Lower leg skin (tissue), 3 donors: ENCODE measurements around the gene TDRD3.
"Not testable (repeated sequence)": the region's sequence is repeated elsewhere in the genome, so short reads cannot be mapped to it uniquely, and the experiment has no call there.

Experiments used
- POLR2A ChIP-seq, 2 donors: fragments of 450-650 bp; IDR thresholded peaks; one replicate each; pipeline ENCODE4 v1.6.1; 2016 to 2017; ENCODE audit warnings: antibody characterized with exemption in 2 of 2, mild to moderate bottlenecking in 1 of 2, moderate library complexity in 1 of 2
- TF ChIP-seq, protein P1 (sequence below), 3 donors: fragments of 450-650 bp; IDR thresholded peaks; one replicate each; pipeline ENCODE4 v1.5.1; 2016; ENCODE audit warnings: antibody characterized with exemption in 3 of 3, mild to moderate bottlenecking in 3 of 3, moderate library complexity in 2 of 3

DNA sequence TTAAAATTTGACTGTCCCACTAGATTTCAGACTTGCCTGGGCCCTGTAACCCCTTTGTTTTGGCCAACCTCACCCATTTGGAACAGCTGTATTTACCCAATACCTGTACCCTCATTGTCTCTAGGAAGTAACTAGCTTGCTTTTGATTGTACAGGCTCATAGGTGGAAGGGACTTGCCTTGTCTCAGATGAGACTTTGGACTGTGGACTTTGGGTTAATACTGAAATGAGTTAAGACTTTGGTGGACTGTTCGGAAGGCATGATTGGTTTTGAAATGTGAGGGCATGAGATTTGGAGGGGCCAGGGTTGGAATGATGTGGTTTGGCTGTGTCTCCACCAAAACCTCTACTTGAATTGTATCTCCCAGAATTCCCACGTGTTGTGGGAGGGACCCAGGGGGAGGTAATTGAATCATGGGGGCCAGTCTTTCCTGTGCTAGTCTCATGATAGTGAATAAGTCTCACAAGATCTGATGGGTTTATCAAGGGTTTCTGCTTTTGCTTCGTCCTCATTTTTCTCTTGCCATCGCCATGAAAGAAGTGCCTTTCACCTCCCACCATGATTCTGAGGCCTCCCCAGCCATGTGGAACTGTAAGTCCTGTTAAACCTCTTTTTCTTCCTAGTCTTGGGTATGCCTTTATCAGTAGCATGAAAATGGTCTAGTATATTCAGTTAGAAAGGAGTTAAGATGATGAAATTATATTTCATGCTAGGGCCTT lies 12.7 kb downstream of the TDRD3 start:
- TF ChIP-seq, protein P1, sequence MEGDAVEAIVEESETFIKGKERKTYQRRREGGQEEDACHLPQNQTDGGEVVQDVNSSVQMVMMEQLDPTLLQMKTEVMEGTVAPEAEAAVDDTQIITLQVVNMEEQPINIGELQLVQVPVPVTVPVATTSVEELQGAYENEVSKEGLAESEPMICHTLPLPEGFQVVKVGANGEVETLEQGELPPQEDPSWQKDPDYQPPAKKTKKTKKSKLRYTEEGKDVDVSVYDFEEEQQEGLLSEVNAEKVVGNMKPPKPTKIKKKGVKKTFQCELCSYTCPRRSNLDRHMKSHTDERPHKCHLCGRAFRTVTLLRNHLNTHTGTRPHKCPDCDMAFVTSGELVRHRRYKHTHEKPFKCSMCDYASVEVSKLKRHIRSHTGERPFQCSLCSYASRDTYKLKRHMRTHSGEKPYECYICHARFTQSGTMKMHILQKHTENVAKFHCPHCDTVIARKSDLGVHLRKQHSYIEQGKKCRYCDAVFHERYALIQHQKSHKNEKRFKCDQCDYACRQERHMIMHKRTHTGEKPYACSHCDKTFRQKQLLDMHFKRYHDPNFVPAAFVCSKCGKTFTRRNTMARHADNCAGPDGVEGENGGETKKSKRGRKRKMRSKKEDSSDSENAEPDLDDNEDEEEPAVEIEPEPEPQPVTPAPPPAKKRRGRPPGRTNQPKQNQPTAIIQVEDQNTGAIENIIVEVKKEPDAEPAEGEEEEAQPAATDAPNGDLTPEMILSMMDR (IDR thresholded peaks at IDR 0.05): not testable (repeated sequence)
- TF ChIP-seq POLR2A (IDR thresholded peaks at IDR 0.05): not testable (repeated sequence)
